H1 (cell line): ENCODE data around the gene HS6ST3. TPM values are rescaled to one million over a fixed set of nuclear protein-coding genes. Genes with fewer than 3 reads are reported as not detected.

Source experiments
- CTCF ChIA-PET: fragments of 300-600 bp; sonication (Branson Sonifier 250); formaldehyde crosslinking; loops from one replicate; lab custom pipeline; 2021; ENCODE audit not compliant: partially characterized antibody; lab: Charles Lee
- POLR2A ChIA-PET: fragments of 300-600 bp; sonication (Branson Sonifier 250); formaldehyde crosslinking; loops from one replicate; lab custom pipeline; 2021; ENCODE audit warnings: inconsistent platforms; ENCODE audit not compliant: partially characterized antibody; lab: Charles Lee
- DNase-seq, 2 experiments: peaks; one replicate each; pipeline versions ENCODE4 v3.0.0 to v3.0.0-alpha.2; 2010 to 2022; ENCODE audit warnings: low spot score in 2 of 2, low read depth in 1 of 2, mixed read lengths in 1 of 2
- FAIRE-seq: peaks from 2 replicates; lab custom pipeline; 2011; peaks lifted over from hg19 to GRCh38; lab: Jason Lieb, UNC
- H2AFZ ChIP-seq: 2 replicates; pipeline ENCODE4 v1.8.1; 2012; ENCODE audit warnings: low read length, inconsistent platforms
- H2AK5ac ChIP-seq: 2 replicates; pipeline ENCODE4 v1.6.1; 2013; ENCODE audit warnings: low read depth, low read length
- H2BK120ac ChIP-seq: replicated peaks from 2 replicates; pipeline ENCODE3; 2013; ENCODE audit warnings: low read depth, low read length, inconsistent platforms
- H2BK12ac ChIP-seq: 2 replicates; pipeline ENCODE4 v1.6.1; 2013; ENCODE audit warnings: low read depth, low read length
- H2BK15ac ChIP-seq: 2 replicates; pipeline ENCODE4 v1.6.1; 2013; ENCODE audit warnings: low read length
- H2BK20ac ChIP-seq: 2 replicates; pipeline ENCODE4 v1.6.1; 2013; ENCODE audit warnings: low read length
- H2BK5ac ChIP-seq: 2 replicates; pipeline ENCODE4 v1.6.1; 2013; ENCODE audit warnings: low read depth, low read length
- H3K14ac ChIP-seq: 2 replicates; pipeline ENCODE4 v1.6.1; 2013; ENCODE audit warnings: inconsistent platforms; ENCODE audit not compliant: insufficient read length
- H3K18ac ChIP-seq: 2 replicates; pipeline ENCODE4 v1.6.1; 2013; ENCODE audit warnings: low read length; ENCODE audit errors: extremely low read depth
- H3K23ac ChIP-seq: 2 replicates; pipeline ENCODE4 v1.6.1; 2013; ENCODE audit warnings: inconsistent platforms; ENCODE audit not compliant: insufficient read length
- H3K23me2 ChIP-seq: 2 replicates; pipeline ENCODE4 v1.6.1; 2013; ENCODE audit warnings: low read depth, low read length
- H3K27ac ChIP-seq: 2 replicates; pipeline ENCODE4 v1.6.1; 2011; ENCODE audit warnings: low read depth, low read length, inconsistent platforms
- H3K27me3 ChIP-seq, 4 experiments: replicated peaks in 1 of 4; 1 replicate in 1 of 4; 2 replicates in 3 of 4; pipeline versions ENCODE4 v1.6.1 to v1.8.1; 2011 to 2013; ENCODE audit warnings: low read length in 3 of 4, mild to moderate bottlenecking in 3 of 4, inconsistent platforms in 2 of 4, mixed read lengths in 2 of 4, moderate library complexity in 1 of 4; ENCODE audit not compliant: control insufficient read depth in 3 of 4, insufficient read depth in 3 of 4; ENCODE audit errors: extremely low read depth in 1 of 4
- H3K36me3 ChIP-seq, 4 experiments: 2 replicates each; pipeline versions ENCODE4 v1.6.1 to v1.8.1; 2011 to 2013; ENCODE audit warnings: mild to moderate bottlenecking in 4 of 4, low read length in 3 of 4, moderate library complexity in 2 of 4, control low read depth in 1 of 4, inconsistent platforms in 1 of 4; ENCODE audit not compliant: insufficient read depth in 4 of 4, control insufficient read depth in 2 of 4
- H3K4ac ChIP-seq: replicated peaks from 2 replicates; pipeline ENCODE3; 2013; ENCODE audit warnings: low read length, low read depth, mixed read lengths, inconsistent platforms; ENCODE audit not compliant: insufficient read length
- H3K4me1 ChIP-seq, 4 experiments: replicated peaks in 1 of 4; 1 replicate in 1 of 4; 2 replicates in 3 of 4; pipeline versions ENCODE4 v1.6.1 to v1.8.1; 2011 to 2013; ENCODE audit warnings: low read length in 3 of 4, inconsistent platforms in 2 of 4, mixed read lengths in 1 of 4; ENCODE audit not compliant: insufficient read depth in 4 of 4, control insufficient read depth in 3 of 4
- H3K4me2 ChIP-seq, 2 experiments: 2 replicates each; pipeline versions ENCODE4 v1.6.1 to v1.8.1; 2011 to 2013; ENCODE audit warnings: low read depth in 2 of 2, low read length in 2 of 2, control low read depth in 1 of 2, inconsistent platforms in 1 of 2, mild to moderate bottlenecking in 1 of 2; ENCODE audit not compliant: insufficient read depth in 1 of 2
- H3K4me3 ChIP-seq, 4 experiments: fragments of 200-600, 300-600 bp in 1 of 4; sonication (generic), shearing (Covaris generic), sonication (Bioruptor Twin) in 1 of 4; 2 replicates each; pipeline versions ENCODE4 v1.5.1 to v1.8.1; 2011 to 2016; ENCODE audit warnings: low read length in 4 of 4, low read depth in 3 of 4, control low read depth in 2 of 4, inconsistent platforms in 2 of 4, mild to moderate bottlenecking in 2 of 4, mixed read lengths in 1 of 4, moderate library complexity in 1 of 4; ENCODE audit not compliant: insufficient read depth in 2 of 4; ENCODE audit errors: extremely low read depth in 1 of 4
- H3K56ac ChIP-seq: replicated peaks from 2 replicates; pipeline ENCODE3; 2013; ENCODE audit warnings: low read depth, mild to moderate bottlenecking, mixed read lengths, low read length, inconsistent platforms; ENCODE audit not compliant: insufficient read length
- H3K79me1 ChIP-seq: 2 replicates; pipeline ENCODE4 v1.6.1; 2013; ENCODE audit warnings: low read depth, low read length, control low read depth
- H3K79me2 ChIP-seq, 2 experiments: 2 replicates each; pipeline versions ENCODE4 v1.6.1 to v1.8.1; 2012 to 2013; ENCODE audit warnings: low read length in 2 of 2, mild to moderate bottlenecking in 2 of 2, inconsistent platforms in 1 of 2; ENCODE audit not compliant: insufficient read depth in 2 of 2, control insufficient read depth in 1 of 2
- H3K9ac ChIP-seq, 4 experiments: replicated peaks in 1 of 4; 1 replicate in 1 of 4; 2 replicates in 3 of 4; pipeline versions ENCODE4 v1.6.1 to v1.8.1; 2011 to 2013; ENCODE audit warnings: low read depth in 3 of 4, low read length in 3 of 4, control low read depth in 2 of 4, mild to moderate bottlenecking in 2 of 4, moderate library complexity in 2 of 4, inconsistent platforms in 1 of 4; ENCODE audit errors: extremely low read depth in 1 of 4
- H3K9me3 ChIP-seq, 2 experiments: 2 replicates each; pipeline versions ENCODE4 v1.6.1 to v1.8.1; 2012 to 2013; ENCODE audit warnings: mild to moderate bottlenecking in 2 of 2, moderate library complexity in 2 of 2, control low read depth in 1 of 2, inconsistent platforms in 1 of 2, low read depth in 1 of 2, low read length in 1 of 2, mixed read lengths in 1 of 2; ENCODE audit not compliant: insufficient read depth in 2 of 2
- H4K20me1 ChIP-seq, 2 experiments: replicated peaks in 1 of 2; 2 replicates each; pipeline versions ENCODE3 to v1.8.1; 2011 to 2013; ENCODE audit warnings: inconsistent platforms in 2 of 2, low read length in 2 of 2, mild to moderate bottlenecking in 1 of 2; ENCODE audit not compliant: insufficient read depth in 2 of 2, control insufficient read depth in 1 of 2
- H4K5ac ChIP-seq: 2 replicates; pipeline ENCODE4 v1.6.1; 2013; ENCODE audit warnings: low read length, low read depth, mixed read lengths, inconsistent platforms; ENCODE audit not compliant: insufficient read length
- H4K8ac ChIP-seq: 2 replicates; pipeline ENCODE4 v1.8.0; 2013; ENCODE audit warnings: mild to moderate bottlenecking, moderate library complexity, low read length, inconsistent platforms; ENCODE audit not compliant: insufficient read depth; ENCODE audit errors: extremely low read depth
- H4K91ac ChIP-seq: replicated peaks from 2 replicates; pipeline ENCODE3; 2013; ENCODE audit warnings: low read length, mixed read lengths, inconsistent platforms; ENCODE audit not compliant: insufficient read length
- ASH2L ChIP-seq: fragments of 200-600, 300-600 bp; sonication (generic); IDR thresholded peaks from one replicate; pipeline ENCODE4 v1.7.1; 2017; ENCODE audit warnings: low read length
- BACH1 ChIP-seq: IDR thresholded peaks from 2 replicates; pipeline ENCODE4 v1.6.1; 2012; ENCODE audit warnings: low read length, improper control_type of control experiment
- BRCA1 ChIP-seq: IDR thresholded peaks from 2 replicates; pipeline ENCODE4 v1.6.1; 2012; ENCODE audit warnings: low read depth, low read length, improper control_type of control experiment
- CBX8 ChIP-seq: fragments of 300-800, 300-1000 bp; sonication (generic); IDR thresholded peaks from 2 replicates; pipeline ENCODE4 v1.7.1; 2016; ENCODE audit warnings: low read depth, low read length, borderline replicate concordance
- FOSL1 ChIP-seq: IDR thresholded peaks from 2 replicates; pipeline ENCODE4 v1.6.1; 2011; ENCODE audit warnings: mild to moderate bottlenecking, low read depth, low read length, moderate library complexity; ENCODE audit not compliant: insufficient read depth
- HDAC2 ChIP-seq, 2 experiments: fragments of 300-600 bp in 1 of 2; sonication (generic) in 1 of 2; IDR thresholded peaks; 2 replicates each; pipeline ENCODE4 v1.6.1; 2011 to 2012; ENCODE audit warnings: low read depth in 2 of 2, low read length in 2 of 2, mild to moderate bottlenecking in 2 of 2, moderate library complexity in 2 of 2, borderline replicate concordance in 1 of 2, inconsistent platforms in 1 of 2
- JUN ChIP-seq: IDR thresholded peaks from 2 replicates; pipeline ENCODE4 v1.6.1; 2011; ENCODE audit warnings: low read depth, mild to moderate bottlenecking, improper control_type of control experiment, low read length
- NANOG ChIP-seq: IDR thresholded peaks from 2 replicates; pipeline ENCODE4 v1.6.1; 2011; ENCODE audit warnings: low read length, low read depth, mild to moderate bottlenecking, inconsistent platforms; ENCODE audit not compliant: insufficient read depth, poor library complexity, severe bottlenecking
- NRF1 ChIP-seq: IDR thresholded peaks from 2 replicates; pipeline ENCODE4 v1.6.1; 2011; ENCODE audit warnings: mild to moderate bottlenecking, low read depth, low read length, improper control_type of control experiment
- RFX5 ChIP-seq: IDR thresholded peaks from 2 replicates; pipeline ENCODE4 v1.6.1; 2011; ENCODE audit warnings: low read depth, low read length, improper control_type of control experiment, borderline replicate concordance
- TAF1 ChIP-seq: IDR thresholded peaks from 2 replicates; pipeline ENCODE4 v1.6.1; 2011; ENCODE audit warnings: mild to moderate bottlenecking, low read depth, low read length
- USF2 ChIP-seq: IDR thresholded peaks from 2 replicates; pipeline ENCODE4 v1.6.1; 2011; ENCODE audit warnings: low read length, improper control_type of control experiment
- ZNF274 ChIP-seq: IDR thresholded peaks from 2 replicates; pipeline ENCODE4 v1.7.0; 2012; ENCODE audit warnings: low read length, borderline replicate concordance; ENCODE audit errors: extremely low read depth
- WGBS, 2 experiments: shearing (Covaris generic) in 1 of 2; methylation state at CpG; one replicate each; pipeline versions ENCODE4 v1.1.6 to v1.1.7; 2013 to 2015; ENCODE audit warnings: low lambda C conversion rate in 2 of 2, mixed read lengths in 2 of 2, inconsistent platforms in 1 of 2, low coverage in 1 of 2, missing lambda C conversion rate in 1 of 2; ENCODE audit not compliant: insufficient replicate concordance in 2 of 2, insufficient coverage in 1 of 2, insufficient read length in 1 of 2; ENCODE audit errors: extremely low coverage in 1 of 2, missing lambda C conversion rate in 1 of 2; 5-methylcytosine and 5-hydroxymethylcytosine counted together
- polyA plus RNA-seq, 7 experiments: library from polyadenylated mRNA; depleted of rRNA in 3 of 7; stranded (reverse) in 5 of 7; unstranded in 2 of 7; fragments of >200 nt in 5 of 7; fragments of 200-250 nt in 2 of 7; gene quantifications; 1 replicate in 5 of 7; 2 replicates in 1 of 7; 4 replicates in 1 of 7; pipeline versions ENCODE4 v1.2.1 to v1.2.3, GENCODE V29; 2011 to 2013; ENCODE audit warnings: missing spikeins in 2 of 7, mixed read lengths in 2 of 7
- total RNA-seq: library from RNA; stranded (reverse); fragmentation: NEBNext Ultra II Directional; extraction: Animal tissue kit (Norgen Biotek cat#: 25700); gene quantifications from 2 replicates; pipeline ENCODE4 v1.2.1, GENCODE V29; 2021

HS6ST3 gene
- total and polyA plus RNA-seq, 2 of the 8 experiments (the other 6 are each of a cell fraction or from before 2014, with no cell fraction given), result 0.45 to 1.2 TPM

GRCh38 chr13:96636001-96636709 is 546.2 kb downstream of the HS6ST3 start:
- 86% methylated on average over 4 of the region's 4 CpGs; no CpG with 5 or more reads in 1 of the 2 experiments for WGBS, 2 experiments
- Histone ChIP-seq H3K27ac (no peak overlapping the region), H3K4me3 (no peak overlapping the region)
- TF ChIP-seq HDAC2 (IDR thresholded peaks at IDR 0.05; ENCODE audit: borderline replicate concordance in 1 of 2, low read depth in 2 of 2, low read length in 2 of 2), result no peak
- TF ChIP-seq ASH2L, result no peak
- no peak for TF ChIP-seq CBX8
- TF ChIP-seq RFX5, result no peak
- TF ChIP-seq BACH1, result no peak
- no peak for TF ChIP-seq NANOG
- no peak for TF ChIP-seq JUN
- TF ChIP-seq BRCA1, result no peak
- no peak for TF ChIP-seq FOSL1
- TF ChIP-seq ZNF274, result no peak
- no peak for TF ChIP-seq TAF1
- TF ChIP-seq NRF1, result no peak
- TF ChIP-seq USF2, result no peak

More at GRCh38 chr13:96636001-96636709, 546.2 kb downstream of the HS6ST3 start:
- Histone ChIP-seq H3K56ac (no peak overlapping the region), H3K4me1 (no peaks in the 10 kb centered on the region), H3K9me3 (no peaks in the 10 kb centered on the region), H3K4ac (no peak overlapping the region), H3K36me3 (no peaks in the 10 kb centered on the region), H3K23me2 (no peaks in the 10 kb centered on the region), H3K18ac (no peak overlapping the region), H3K23ac (no peak overlapping the region), H2BK5ac (no peak overlapping the region), H3K9ac (no peak overlapping the region), H4K8ac (no peak overlapping the region), H3K79me1 (no peaks in the 10 kb centered on the region), H2AFZ (no peak overlapping the region), H2AK5ac (no peak overlapping the region), H3K27me3 (no peaks in the 10 kb centered on the region), H2BK12ac (no peak overlapping the region), H3K79me2 (no peaks in the 10 kb centered on the region), H4K5ac (no peak overlapping the region), H4K91ac (no peak overlapping the region), H3K4me2 (no peak overlapping the region), H2BK120ac (no peak overlapping the region), H4K20me1 (no peaks in the 10 kb centered on the region), H2BK15ac (no peak overlapping the region), H3K14ac (no peak overlapping the region), H2BK20ac (no peak overlapping the region)
- FAIRE-seq (no peak), DNase-seq (no peak)
- ChIA-PET POLR2A (no interaction called here), CTCF (no interaction called here)
